Measurements from ENCODE around the gene MED12L. TPM values are rescaled to one million over a fixed set of nuclear protein-coding genes. Genes with fewer than 3 reads are reported as not detected.
A peak's percentile ranks its signal among the peaks of the same experiment; 100 is the strongest.

The MED12L gene
- total RNA-seq, 1 experiment from 2014 or later = 14.9 TPM

DNA sequence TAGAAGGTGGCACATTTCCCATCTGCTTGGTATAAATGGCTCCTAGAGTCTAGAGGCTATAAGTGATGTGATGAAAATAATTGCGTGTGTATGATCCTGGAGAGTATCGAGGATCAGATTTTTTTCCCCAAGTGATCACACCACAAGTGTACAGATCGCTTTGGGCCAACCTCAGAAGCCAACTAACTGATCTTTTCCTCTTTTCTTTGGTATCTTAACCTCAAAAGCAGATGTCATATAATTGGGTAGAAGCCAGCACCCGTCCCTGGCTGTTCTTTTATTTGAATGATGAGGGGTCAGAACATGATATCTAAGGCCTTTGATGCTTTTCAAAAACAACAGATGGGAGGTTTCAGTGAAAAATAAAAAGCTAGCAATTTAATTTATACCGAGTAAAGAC lies 189.6 kb downstream of the MED12L start:
- H3K23ac ChIP-seq (ENCODE audit: insufficient read length, low read depth, low read length) = no peak overlapping the region
- H3K4me3 Mint-ChIP-seq = no peak overlapping the region
- H3K4me2 ChIP-seq (ENCODE audit: insufficient read depth, insufficient read length, low read length) = no peak overlapping the region
- no peaks in the 10 kb centered on the region for H3K27me3 Mint-ChIP-seq (ENCODE audit: low read depth)
- H3K36me3 Mint-ChIP-seq (ENCODE audit: insufficient read depth in 1 of 3, low read depth in 3 of 3) = no peaks in the 10 kb centered on the region
- H3K9ac ChIP-seq (ENCODE audit: extremely low read depth, insufficient read length, low read length) = no peak overlapping the region
- no peak overlapping the region for H2BK20ac ChIP-seq (ENCODE audit: low read depth, low read length, poor library complexity, severe bottlenecking)
- H3K79me1 ChIP-seq (ENCODE audit: insufficient read depth, low read depth, low read length, poor library complexity, severe bottlenecking) = peaks cover 3% of the 10 kb centered on the region
- H2BK12ac ChIP-seq (ENCODE audit: insufficient read length, low read depth, low read length) = no peak overlapping the region
- no peak overlapping the region for H2BK15ac ChIP-seq (ENCODE audit: low read depth, low read length)
- TF ChIP-seq, protein P1, sequence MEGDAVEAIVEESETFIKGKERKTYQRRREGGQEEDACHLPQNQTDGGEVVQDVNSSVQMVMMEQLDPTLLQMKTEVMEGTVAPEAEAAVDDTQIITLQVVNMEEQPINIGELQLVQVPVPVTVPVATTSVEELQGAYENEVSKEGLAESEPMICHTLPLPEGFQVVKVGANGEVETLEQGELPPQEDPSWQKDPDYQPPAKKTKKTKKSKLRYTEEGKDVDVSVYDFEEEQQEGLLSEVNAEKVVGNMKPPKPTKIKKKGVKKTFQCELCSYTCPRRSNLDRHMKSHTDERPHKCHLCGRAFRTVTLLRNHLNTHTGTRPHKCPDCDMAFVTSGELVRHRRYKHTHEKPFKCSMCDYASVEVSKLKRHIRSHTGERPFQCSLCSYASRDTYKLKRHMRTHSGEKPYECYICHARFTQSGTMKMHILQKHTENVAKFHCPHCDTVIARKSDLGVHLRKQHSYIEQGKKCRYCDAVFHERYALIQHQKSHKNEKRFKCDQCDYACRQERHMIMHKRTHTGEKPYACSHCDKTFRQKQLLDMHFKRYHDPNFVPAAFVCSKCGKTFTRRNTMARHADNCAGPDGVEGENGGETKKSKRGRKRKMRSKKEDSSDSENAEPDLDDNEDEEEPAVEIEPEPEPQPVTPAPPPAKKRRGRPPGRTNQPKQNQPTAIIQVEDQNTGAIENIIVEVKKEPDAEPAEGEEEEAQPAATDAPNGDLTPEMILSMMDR (conservative IDR thresholded peaks at IDR 0.05) = no peak
- no peaks in the 10 kb centered on the region for H3K79me2 ChIP-seq (ENCODE audit: insufficient read depth, low read length)
- no peak overlapping the region for H2BK120ac ChIP-seq (ENCODE audit: low read depth, low read length, poor library complexity, severe bottlenecking)
- H3K56ac ChIP-seq (ENCODE audit: insufficient read length, low read depth, low read length) = no peak overlapping the region
- WGBS (ENCODE audit: extremely low coverage, insufficient read length, low lambda C conversion rate) = no CpG with 5 or more reads among the region's 5 CpGs
- H3K9me3 ChIP-seq (ENCODE audit: control insufficient read depth, low read depth, low read length) = no peaks in the 10 kb centered on the region
- no peak overlapping the region for H3K14ac ChIP-seq (ENCODE audit: insufficient read depth, low read length)
- no peak for DNase-seq
- no peaks in the 10 kb centered on the region for H3K27me3 ChIP-seq (ENCODE audit: insufficient read depth, low read length)
- H2BK5ac ChIP-seq (ENCODE audit: insufficient read length, low read length) = no peak overlapping the region
- H3K27ac ChIP-seq (ENCODE audit: insufficient read length, low read depth, low read length) = no peak overlapping the region
- no peaks in the 10 kb centered on the region for H3K23me2 ChIP-seq (ENCODE audit: insufficient read length, low read depth, low read length, poor library complexity, severe bottlenecking)
- no peak overlapping the region for H4K8ac ChIP-seq (replicated peaks; ENCODE audit: insufficient read length, low read depth, low read length)
- no peak overlapping the region for H3K4ac ChIP-seq (ENCODE audit: low read depth, low read length)
- H3K18ac ChIP-seq (ENCODE audit: insufficient read length, low read depth, low read length) = no peak overlapping the region
- H2AK5ac ChIP-seq (ENCODE audit: insufficient read length, low read length) = no peak overlapping the region
- H3K9me3 Mint-ChIP-seq = no peaks in the 10 kb centered on the region
- no peak overlapping the region for H4K91ac ChIP-seq (ENCODE audit: insufficient read length, low read depth, low read length)
- H4K20me1 ChIP-seq (ENCODE audit: control insufficient read depth, insufficient read depth, insufficient read length) = no peaks in the 10 kb centered on the region
- peaks cover 4 to 8% of the 10 kb centered on the region in 2 experiments for H3K4me1 Mint-ChIP-seq
- no peaks in the 10 kb centered on the region; the same call in 1 of the 2 replicates for H3K4me1 ChIP-seq (ENCODE audit: insufficient read depth, low read length)
- no peak overlapping the region for H2AFZ ChIP-seq (ENCODE audit: low read length)
- H4K5ac ChIP-seq (ENCODE audit: insufficient read length, low read depth, low read length) = no peak overlapping the region
- 0 out of 7 replicates have a peak overlapping the region, but pooled peaks of 1 of the 3 experiments have one; percentile 25 for H3K27ac Mint-ChIP-seq
- H3T11ph ChIP-seq (ENCODE audit: low read length) = no peak overlapping the region

Measured in H9 (cell line).